Ishikawa (cell line): Measurements from ENCODE around the gene DCC.

Source experiments
- CEBPB ChIP-seq: IDR thresholded peaks from 2 replicates; pipeline ENCODE4 v1.6.1; 2012
- CREB1 ChIP-seq: IDR thresholded peaks from 2 replicates; pipeline ENCODE4 v1.6.1; 2012; ENCODE audit warnings: low read depth
- EGR1 ChIP-seq: IDR thresholded peaks from 2 replicates; pipeline ENCODE4 v1.6.1; 2012
- EP300 ChIP-seq: IDR thresholded peaks from 2 replicates; pipeline ENCODE4 v1.6.1; 2012; ENCODE audit warnings: borderline replicate concordance
- FOXM1 ChIP-seq: IDR thresholded peaks from 2 replicates; pipeline ENCODE4 v1.6.1; 2012; ENCODE audit warnings: low read depth, borderline replicate concordance
- MAX ChIP-seq: IDR thresholded peaks from 2 replicates; pipeline ENCODE4 v1.6.1; 2012
- NFIC ChIP-seq: IDR thresholded peaks from 2 replicates; pipeline ENCODE4 v1.6.1; 2012
- RAD21 ChIP-seq: IDR thresholded peaks from 2 replicates; pipeline ENCODE4 v1.6.1; 2012; ENCODE audit warnings: low read depth
- TAF1 ChIP-seq: IDR thresholded peaks from 2 replicates; pipeline ENCODE4 v1.6.1; 2012; ENCODE audit warnings: low read depth, mild to moderate bottlenecking
- TCF12 ChIP-seq: IDR thresholded peaks from 2 replicates; pipeline ENCODE4 v1.6.1; 2012; ENCODE audit warnings: low read depth
- TEAD4 ChIP-seq: IDR thresholded peaks from 2 replicates; pipeline ENCODE4 v1.6.1; 2012
- USF1 ChIP-seq: IDR thresholded peaks from 2 replicates; pipeline ENCODE4 v1.6.1; 2012
- YY1 ChIP-seq: IDR thresholded peaks from 2 replicates; pipeline ENCODE4 v1.6.1; 2012; ENCODE audit warnings: low read depth
- ZBTB7A ChIP-seq: IDR thresholded peaks from 2 replicates; pipeline ENCODE4 v1.6.1; 2012; ENCODE audit warnings: low read depth
- TF ChIP-seq, protein P1 (sequence below): IDR thresholded peaks from 2 replicates; pipeline ENCODE4 v1.6.1; 2012; ENCODE audit warnings: low read depth, mild to moderate bottlenecking

DCC gene

DNA sequence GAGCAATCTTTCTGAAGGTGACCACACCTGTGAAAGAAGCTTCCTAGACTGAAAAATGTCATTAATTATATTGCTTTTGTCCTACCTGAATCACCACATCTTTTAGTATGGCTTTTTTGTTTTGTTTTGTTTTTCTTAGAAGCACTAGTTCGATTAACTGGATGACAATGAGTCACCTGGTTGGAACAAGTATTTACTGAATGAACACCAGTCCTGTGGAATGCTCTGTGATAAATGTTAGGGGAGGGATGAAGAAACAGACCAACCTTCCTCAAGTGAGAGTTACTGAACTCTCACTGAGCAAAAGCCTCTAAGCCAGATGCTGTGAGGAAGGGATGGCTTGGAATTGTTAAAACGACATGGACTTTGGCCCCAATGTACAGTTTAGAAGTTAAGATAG is 26.8 kb upstream of the DCC start:
- TF ChIP-seq, protein P1, sequence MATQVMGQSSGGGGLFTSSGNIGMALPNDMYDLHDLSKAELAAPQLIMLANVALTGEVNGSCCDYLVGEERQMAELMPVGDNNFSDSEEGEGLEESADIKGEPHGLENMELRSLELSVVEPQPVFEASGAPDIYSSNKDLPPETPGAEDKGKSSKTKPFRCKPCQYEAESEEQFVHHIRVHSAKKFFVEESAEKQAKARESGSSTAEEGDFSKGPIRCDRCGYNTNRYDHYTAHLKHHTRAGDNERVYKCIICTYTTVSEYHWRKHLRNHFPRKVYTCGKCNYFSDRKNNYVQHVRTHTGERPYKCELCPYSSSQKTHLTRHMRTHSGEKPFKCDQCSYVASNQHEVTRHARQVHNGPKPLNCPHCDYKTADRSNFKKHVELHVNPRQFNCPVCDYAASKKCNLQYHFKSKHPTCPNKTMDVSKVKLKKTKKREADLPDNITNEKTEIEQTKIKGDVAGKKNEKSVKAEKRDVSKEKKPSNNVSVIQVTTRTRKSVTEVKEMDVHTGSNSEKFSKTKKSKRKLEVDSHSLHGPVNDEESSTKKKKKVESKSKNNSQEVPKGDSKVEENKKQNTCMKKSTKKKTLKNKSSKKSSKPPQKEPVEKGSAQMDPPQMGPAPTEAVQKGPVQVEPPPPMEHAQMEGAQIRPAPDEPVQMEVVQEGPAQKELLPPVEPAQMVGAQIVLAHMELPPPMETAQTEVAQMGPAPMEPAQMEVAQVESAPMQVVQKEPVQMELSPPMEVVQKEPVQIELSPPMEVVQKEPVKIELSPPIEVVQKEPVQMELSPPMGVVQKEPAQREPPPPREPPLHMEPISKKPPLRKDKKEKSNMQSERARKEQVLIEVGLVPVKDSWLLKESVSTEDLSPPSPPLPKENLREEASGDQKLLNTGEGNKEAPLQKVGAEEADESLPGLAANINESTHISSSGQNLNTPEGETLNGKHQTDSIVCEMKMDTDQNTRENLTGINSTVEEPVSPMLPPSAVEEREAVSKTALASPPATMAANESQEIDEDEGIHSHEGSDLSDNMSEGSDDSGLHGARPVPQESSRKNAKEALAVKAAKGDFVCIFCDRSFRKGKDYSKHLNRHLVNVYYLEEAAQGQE, result no peak
- TF ChIP-seq FOXM1 (no peak), ZBTB7A (no peak), CREB1 (no peak), TEAD4 (no peak), TCF12 (no peak), MAX (no peak), CEBPB (no peak), TAF1 (no peak), NFIC (no peak), USF1 (no peak), EP300 (no peak), RAD21 (no peak), EGR1 (no peak), YY1 (no peak)

- TF ChIP-seq TEAD4, result no peak
- TF ChIP-seq TAF1, result no peak
- no peak for TF ChIP-seq NFIC
- no peak for TF ChIP-seq CREB1
- TF ChIP-seq ZBTB7A, result no peak
- no peak for TF ChIP-seq USF1
- no peak for TF ChIP-seq CEBPB
- TF ChIP-seq YY1, result no peak
- TF ChIP-seq FOXM1, result no peak
- TF ChIP-seq, protein P1, result no peak
These were observed 20.5 kb upstream of the DCC start for GRCh38 chr18:52319424-52319983.

- no peak for TF ChIP-seq TEAD4
- no peak for TF ChIP-seq EGR1
- no peak for TF ChIP-seq YY1
- TF ChIP-seq ZBTB7A, result no peak
- TF ChIP-seq RAD21, result no peak
- no peak for TF ChIP-seq TCF12
- TF ChIP-seq FOXM1, result no peak
- no peak for TF ChIP-seq EP300
- no peak for TF ChIP-seq MAX
- TF ChIP-seq CREB1, result no peak
- TF ChIP-seq TAF1, result no peak
- no peak for TF ChIP-seq CEBPB
- TF ChIP-seq, protein P1, result no peak
These were observed 17.7 kb upstream of the DCC start for GRCh38 chr18:52322307-52322706.

DNA sequence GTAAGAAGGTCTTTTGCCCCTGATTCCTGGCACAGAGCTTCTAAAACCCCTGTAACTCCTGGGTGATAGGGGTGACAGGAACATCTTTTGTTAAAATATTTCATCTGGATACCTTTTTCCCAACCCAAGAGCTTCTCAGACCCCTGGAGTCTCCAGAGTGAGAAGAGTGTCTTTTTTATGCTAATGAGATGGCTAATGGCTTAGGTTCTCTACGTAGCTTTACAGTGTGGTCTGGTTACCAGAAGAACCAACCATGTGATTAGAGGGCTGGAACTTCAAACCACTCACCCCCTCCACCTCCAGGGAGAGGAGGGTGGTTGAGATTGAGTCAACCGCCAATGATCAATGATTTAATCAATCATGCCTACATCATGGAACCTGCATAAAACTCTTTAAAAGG is 16.2 kb upstream of the DCC start:
- TF ChIP-seq EP300 (no peak), FOXM1 (no peak), USF1 (no peak), ZBTB7A (no peak), MAX (no peak), RAD21 (no peak), NFIC (no peak), TCF12 (no peak), CEBPB (no peak)
- TF ChIP-seq, protein P1, result no peak
